ENCODE measurements around the gene BSND. TPM values are rescaled to one million over a fixed set of nuclear protein-coding genes. Genes with fewer than 3 reads are reported as not detected.

Gene BSND
- total RNA-seq, 4 donors from 2014 or later = not detected

- no peak for DNase-seq (ENCODE audit: low spot score in 2 of 2)
- Histone ChIP-seq H3K27me3 (peaks cover 0 to 12% of the 10 kb centered on the region in 2 donors), H3K27ac (no peak overlapping the region), H3K4me1 (peaks cover 0 to 17% (median 0%) of the 10 kb centered on the region in 4 donors), H3K9me3 (no peaks in the 10 kb centered on the region), H3K4me3 (no peak overlapping the region), H3K36me3 (no peaks in the 10 kb centered on the region)
- WGBS, 2 donors = 67 to 80% methylated on average over 4 of the region's 4 CpGs
- TF ChIP-seq CTCF (IDR thresholded peaks at IDR 0.05) (no peak), EP300 (IDR thresholded peaks at IDR 0.05) (no peak)
Observed at GRCh38 chr1:54975356-54976108, 23.2 kb upstream of the BSND start.

GRCh38 chr1:54976747-54977146 is 22.0 kb upstream of the BSND start:
- Histone ChIP-seq H3K27ac (no peak overlapping the region), H3K27me3 (peaks cover 0 to 23% of the 10 kb centered on the region in 2 donors), H3K4me1 (peaks cover 0 to 22% (median 0%) of the 10 kb centered on the region in 4 donors), H3K4me3 (no peak overlapping the region), H3K9me3 (no peaks in the 10 kb centered on the region), H3K36me3 (no peaks in the 10 kb centered on the region)
- TF ChIP-seq EP300 (IDR thresholded peaks at IDR 0.05) (no peak), CTCF (IDR thresholded peaks at IDR 0.05) (no peak), POLR2A (IDR thresholded peaks at IDR 0.05) (no peak)
- 54 to 73% methylated on average over 6 of the region's 6 CpGs for WGBS, 2 donors
- no peak for DNase-seq (ENCODE audit: low spot score in 2 of 2)

- no peaks in the 10 kb centered on the region for H3K9me3 ChIP-seq
- H3K36me3 ChIP-seq = no peaks in the 10 kb centered on the region
- H3K27me3 ChIP-seq = peaks cover 0 to 31% of the 10 kb centered on the region in 2 donors
- peaks cover 0 to 21% (median 0%) of the 10 kb centered on the region in 4 donors for H3K4me1 ChIP-seq
- H3K4me3 ChIP-seq = no peak overlapping the region
- no peak for DNase-seq (ENCODE audit: low spot score in 2 of 2)
- TF ChIP-seq CTCF (IDR thresholded peaks at IDR 0.05) (no peak), POLR2A (IDR thresholded peaks at IDR 0.05) (no peak), EP300 (IDR thresholded peaks at IDR 0.05) (no peak)
- H3K27ac ChIP-seq = no peak overlapping the region
- WGBS, 2 donors = 92 to 97% methylated on average over 5 of the region's 5 CpGs
Observed at GRCh38 chr1:54977533-54978297, 21.0 kb upstream of the BSND start.

GRCh38 chr1:54978528-54979326 is 20.0 kb upstream of the BSND start:
- peaks cover 0 to 12% (median 0%) of the 10 kb centered on the region in 4 donors for H3K4me1 ChIP-seq
- no peak overlapping the region for H3K27ac ChIP-seq
- peaks cover 0 to 32% of the 10 kb centered on the region in 2 donors for H3K27me3 ChIP-seq
- H3K36me3 ChIP-seq = no peaks in the 10 kb centered on the region
- TF ChIP-seq CTCF (IDR thresholded peaks at IDR 0.05) (no peak), POLR2A (IDR thresholded peaks at IDR 0.05) (no peak), EP300 (IDR thresholded peaks at IDR 0.05) (no peak)
- no peak overlapping the region for H3K4me3 ChIP-seq
- no peaks in the 10 kb centered on the region for H3K9me3 ChIP-seq
- DNase-seq (ENCODE audit: low spot score in 2 of 2) = no peak
- WGBS, 2 donors = 87 to 91% methylated on average over 9 of the region's 9 CpGs
